Activated naive CD4-positive, alpha-beta T cell treated with Interleukin-2 at 50 U/mL for 16 hours (primary cell): Measurements from ENCODE around the gene BFAR.
"Not testable (repeated sequence)": the region's sequence is repeated elsewhere in the genome, so short reads cannot be mapped to it uniquely, and the experiment has no call there.

ENCODE experiments used
- DNase-seq: peaks from one replicate; pipeline ENCODE4 v3.0.0-alpha.2; 2020

The BFAR gene

GRCh38 chr16:14636179-14636950, 3.6 kb downstream of the BFAR start:
- not testable (repeated sequence) for DNase-seq

DNA sequence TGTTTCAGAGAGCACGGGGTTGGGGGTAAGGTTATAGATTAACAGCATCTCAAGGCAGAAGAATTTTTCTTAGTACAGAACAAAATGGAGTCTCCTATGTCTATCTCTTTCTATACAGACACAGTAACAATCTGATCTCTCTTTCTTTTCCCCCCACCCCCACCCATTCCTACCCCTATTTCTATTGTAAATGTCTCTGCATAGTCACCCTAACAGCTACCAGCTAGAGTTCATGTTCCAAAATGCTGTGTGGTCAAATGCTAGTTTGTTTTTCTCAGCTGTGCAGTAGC, 4.1 kb downstream of the BFAR start:
- DNase-seq: not testable (repeated sequence)

DNA sequence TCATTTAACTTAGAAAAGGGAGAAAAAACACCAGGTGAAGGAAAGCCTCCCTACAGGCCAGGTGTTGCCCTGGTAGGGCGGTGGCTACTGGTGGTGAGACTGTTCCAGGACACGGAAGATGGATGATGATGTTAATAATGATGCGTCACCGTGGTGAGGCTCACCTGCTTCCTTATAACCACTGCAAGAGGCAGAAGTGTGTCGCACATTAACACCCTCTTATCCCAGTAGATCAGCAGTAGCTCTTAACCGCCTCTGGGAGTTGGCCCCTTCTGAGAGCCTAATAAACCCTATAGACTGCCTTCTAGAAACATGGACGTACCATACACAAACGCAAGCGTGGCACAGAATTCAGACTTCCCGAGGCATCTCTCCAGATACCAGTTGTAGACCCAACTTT, 7.8 kb downstream of the BFAR start:
- no peak for DNase-seq

DNA sequence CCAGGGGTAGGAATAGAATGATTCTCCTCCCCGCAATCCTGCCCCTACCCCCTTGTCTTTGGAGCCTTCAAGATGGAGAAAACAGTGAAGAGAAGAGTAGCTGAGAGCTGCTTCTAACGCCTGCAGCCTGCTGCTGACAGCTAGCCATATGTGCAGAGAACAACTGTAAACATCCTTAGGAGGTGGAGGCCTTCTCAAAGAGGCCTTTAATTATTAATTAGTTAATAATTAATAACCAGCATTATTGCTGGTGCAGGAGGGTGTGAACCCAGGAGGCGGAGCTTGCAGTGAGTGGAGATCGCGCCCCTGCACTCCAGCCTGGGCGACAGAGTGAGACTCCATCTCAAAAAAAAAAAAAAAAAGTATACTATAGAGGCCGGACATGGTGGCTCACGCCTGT, 8.5 kb downstream of the BFAR start:
- no peak for DNase-seq

GRCh38 chr16:14641926-14642325, 9.2 kb downstream of the BFAR start:
- DNase-seq: no peak

GRCh38 chr16:14649816-14650215, 17.1 kb downstream of the BFAR start:
- DNase-seq: no peak

DNA sequence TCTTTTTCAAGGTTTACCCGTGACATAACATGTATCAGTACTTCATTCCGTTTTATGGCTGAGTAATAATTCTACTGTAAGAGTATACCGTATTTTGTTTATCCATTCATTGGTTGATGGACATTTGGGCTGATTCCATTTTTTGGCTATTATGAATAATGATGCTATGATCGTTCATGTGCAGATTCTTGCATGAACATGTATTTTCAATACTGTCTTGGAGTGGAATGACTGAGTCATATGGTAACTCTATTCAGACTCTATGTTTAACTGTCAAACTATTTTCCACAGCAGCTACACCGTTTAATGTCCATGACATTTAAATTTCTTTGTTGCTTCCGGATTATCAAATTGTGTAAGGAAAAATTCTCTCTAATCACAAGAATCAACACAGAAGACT, 17.9 kb downstream of the BFAR start:
- DNase-seq: no peak

DNA sequence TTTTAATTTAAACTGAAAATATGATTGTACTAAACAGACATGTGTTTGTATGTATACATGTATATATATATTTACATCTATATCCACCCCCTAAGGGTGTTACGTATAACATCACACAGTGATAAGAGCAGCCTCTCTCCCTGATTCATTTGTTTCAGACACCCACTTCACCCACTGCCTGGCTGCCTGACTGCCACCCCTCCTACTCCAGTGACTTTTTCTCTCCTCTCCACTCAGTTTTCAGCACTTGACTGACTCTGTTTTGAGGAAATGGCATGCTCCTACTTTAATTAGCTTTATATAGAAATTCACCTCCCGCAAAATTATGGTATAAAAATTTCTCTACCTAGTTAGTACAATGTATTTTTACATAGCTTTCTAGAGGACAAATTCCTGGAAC, 20.0 kb downstream of the BFAR start:
- DNase-seq: no peak

- no peak for DNase-seq
Measured at GRCh38 chr16:14658063-14658462, 25.3 kb downstream of the BFAR start.

- DNase-seq: no peak
Measured at GRCh38 chr16:14667347-14668266, 34.9 kb downstream of the BFAR start.

DNA sequence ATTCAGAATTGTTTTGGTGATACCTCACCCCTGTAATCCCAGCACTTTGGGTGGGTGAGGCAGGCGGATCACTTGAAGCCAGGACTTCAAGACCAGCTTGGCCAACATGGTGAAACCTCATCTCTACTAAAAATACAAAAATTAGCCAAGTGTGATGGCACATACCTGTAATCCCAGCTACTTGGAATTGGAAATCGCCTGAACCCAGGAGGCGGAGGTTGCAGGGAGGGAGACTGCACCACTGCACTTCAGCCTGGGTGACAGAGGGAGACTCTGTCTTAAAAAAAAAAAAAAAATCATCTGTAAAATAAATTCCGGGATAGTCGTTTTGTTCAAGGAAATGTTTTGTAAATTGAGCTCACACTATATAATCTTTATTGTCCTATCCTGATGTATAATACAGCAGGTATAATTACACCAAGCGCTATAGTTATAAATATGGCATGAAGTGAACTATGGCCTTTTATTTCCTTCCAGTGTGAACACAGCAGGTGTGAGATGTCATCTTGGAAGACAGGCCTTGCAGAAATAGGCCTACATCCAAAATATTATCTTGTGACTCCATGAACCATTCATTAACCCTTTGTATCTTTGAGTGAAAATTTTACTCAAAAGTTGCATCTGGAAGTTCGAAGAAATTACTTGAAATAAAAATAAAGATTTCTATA, 35.9 kb downstream of the BFAR start:
- no peak for DNase-seq

DNA sequence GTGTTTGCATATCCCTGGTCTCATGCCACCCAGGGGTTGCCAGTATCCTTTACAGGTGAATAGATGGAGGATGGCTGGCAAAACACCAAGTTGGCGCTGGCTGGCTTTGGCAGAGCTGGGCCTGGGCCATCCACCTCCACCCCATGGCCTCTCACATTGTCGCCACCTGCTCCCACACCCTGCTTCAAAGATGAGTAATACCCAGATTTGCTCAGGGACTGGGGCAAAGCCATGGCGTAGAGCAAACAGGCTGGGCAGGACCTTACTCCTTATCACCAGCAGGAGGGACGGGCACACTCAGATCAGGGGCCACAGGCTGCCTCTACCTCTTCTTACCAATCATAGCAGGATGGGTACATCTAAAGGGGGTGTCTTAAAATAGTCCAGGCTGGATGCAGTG, 37.0 kb downstream of the BFAR start:
- no peak for DNase-seq

DNA sequence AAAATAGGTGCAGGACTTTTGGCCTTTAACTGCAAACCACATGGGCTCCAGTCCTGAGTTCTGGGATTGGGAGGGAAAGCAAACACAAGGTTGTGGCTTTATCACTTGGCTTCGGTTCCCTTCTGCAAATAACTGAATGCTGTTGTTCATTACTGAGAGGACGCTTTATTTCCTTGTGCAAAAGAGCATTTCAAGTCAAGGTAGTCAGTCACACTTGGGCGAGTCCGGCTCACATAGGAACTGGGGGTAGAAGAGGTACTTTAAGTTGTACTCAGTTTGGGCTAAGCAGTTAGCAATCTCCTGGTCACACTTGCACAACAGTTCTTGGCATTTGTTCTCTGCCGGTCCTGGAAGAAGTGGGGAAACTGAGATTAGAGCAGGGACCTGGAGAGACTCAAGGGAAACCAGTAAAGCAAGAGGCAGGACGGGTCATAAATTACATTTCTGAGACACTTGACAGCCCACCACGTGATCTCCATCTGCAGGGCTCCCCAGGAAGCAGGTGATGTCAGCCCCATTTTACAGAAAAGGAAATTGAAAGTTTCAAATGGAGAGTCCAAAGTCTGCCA, 39.7 kb downstream of the BFAR start:
- no peak for DNase-seq

- no peak for DNase-seq
Measured at GRCh38 chr16:14676633-14677032, 43.9 kb downstream of the BFAR start.

DNA sequence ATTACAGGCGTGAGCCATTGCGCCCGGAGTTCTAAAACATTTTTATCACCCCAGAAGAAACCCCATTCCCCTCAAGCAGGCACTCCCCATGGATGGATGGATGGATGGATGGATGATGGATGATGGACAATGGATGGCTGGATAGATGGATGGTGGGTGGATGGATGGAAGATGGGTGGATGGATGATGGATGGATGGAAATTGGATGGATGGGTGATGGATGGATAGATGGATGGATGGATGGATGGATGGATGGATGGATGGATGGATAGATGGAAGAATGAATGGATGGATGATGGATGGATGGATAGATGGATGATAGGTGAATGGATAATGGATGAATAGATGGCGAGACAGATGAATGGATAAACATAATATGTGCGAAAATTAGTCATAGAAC, 44.9 kb downstream of the BFAR start:
- DNase-seq: no peak

DNA sequence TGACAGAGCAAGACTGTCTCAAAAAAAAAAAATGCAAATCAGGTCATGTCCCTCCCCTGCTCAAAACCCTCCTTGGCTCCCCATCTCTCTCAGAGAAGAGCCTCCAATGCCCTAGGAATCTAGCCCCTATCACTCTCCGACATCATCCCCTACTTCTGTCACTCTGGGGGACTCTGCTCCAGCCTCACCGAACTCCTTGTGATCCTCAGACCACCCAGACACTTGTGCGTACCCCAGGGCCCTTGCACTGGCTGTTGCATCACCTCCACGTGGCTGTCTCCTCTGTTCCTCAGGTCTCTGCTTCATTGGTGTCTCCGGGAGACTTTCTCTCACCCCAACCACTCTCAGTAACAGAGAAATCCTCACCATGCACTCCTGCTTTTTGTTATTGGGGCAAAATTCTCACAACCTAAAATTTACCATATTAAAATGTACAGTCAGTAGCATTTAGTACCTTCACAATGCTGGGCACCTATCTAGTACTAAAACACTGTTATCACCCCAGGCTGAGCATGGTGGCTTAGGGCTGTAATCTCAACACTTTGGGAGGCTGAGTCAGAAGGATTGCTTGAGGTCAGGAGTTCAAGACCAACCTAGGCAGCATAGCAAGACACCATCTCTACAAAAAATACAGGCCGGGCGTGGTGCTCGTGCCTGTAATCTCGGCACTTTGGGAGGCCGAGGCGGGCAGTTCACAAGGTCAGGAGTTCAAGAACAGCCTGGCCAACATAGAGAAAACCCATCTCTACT, 46.2 kb downstream of the BFAR start:
- DNase-seq: no peak

- DNase-seq: not testable (repeated sequence)
Measured at GRCh38 chr16:14680396-14680795, 47.6 kb downstream of the BFAR start.

DNA sequence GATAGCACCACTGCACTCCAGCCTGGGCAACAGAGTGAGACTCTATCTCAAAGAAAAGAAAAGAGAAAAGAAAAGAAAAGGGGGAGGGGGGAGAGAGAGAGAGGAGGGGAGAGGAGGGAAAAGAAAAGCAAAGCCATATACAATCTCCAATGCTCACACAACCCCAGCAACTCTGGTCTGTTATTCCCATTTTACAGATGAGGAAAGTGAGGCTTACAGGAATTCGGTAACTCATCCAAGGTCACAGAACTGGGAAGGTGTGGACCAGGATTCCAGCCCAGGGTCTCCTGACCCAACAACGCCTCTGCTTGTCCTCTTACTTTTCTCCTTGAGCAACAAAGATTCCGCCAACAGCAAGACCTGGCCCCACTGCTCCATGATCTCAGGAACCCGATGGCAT, 48.4 kb downstream of the BFAR start:
- DNase-seq: no peak

- no peak for DNase-seq
Measured at GRCh38 chr16:14682121-14682520, 49.4 kb downstream of the BFAR start.

GRCh38 chr16:14685870-14686793, 53.4 kb downstream of the BFAR start:
- DNase-seq: not testable (repeated sequence)

DNA sequence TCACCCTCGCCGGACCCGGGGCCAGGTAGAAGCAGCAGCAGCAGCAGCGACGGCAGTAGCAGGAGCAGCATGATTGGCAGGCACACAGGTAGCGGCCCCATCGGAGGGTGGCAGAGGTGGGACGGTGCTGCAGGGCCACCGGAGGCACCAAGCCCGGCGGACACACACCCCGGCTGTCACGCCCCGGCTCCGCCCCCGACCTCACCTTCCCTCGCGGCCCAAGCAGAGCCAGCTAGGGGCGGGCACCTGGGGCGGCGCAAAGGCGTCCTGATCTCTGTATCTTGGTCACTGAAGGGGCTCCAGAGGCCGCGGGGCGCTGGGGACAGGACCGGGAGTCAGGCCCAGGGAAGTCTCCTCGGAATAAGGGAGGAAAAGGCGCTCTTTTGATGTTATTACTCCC, 61.4 kb downstream of the BFAR start, which contains the start of gene PLA2G10:
Gene PLA2G10 (minus strand): TSS at position 180 of the 400 bp plus-strand sequence. CDS start 79 bp downstream, at position 101.
- DNase-seq: not testable (repeated sequence)
